Measurements from ENCODE around the gene CAMTA1. TPM values are rescaled to one million over a fixed set of nuclear protein-coding genes. Genes with fewer than 3 reads are reported as not detected.

CAMTA1 gene
- total and polyA plus RNA-seq, 9 of the 15 experiments (the other 6 are each of a cell fraction or from before 2014, with no cell fraction given) = 43.9 to 161 (median 65.9) TPM

GRCh38 chr1:7769673-7770412 is 984.6 kb downstream of the CAMTA1 start (continued):
- TF ChIP-seq MBD1 (CRISPR knock-in tag; IDR thresholded peaks at IDR 0.05) = 0 out of 2 replicates have a peak, but pooled peaks have one; percentile 3
- no peak for TF ChIP-seq NR2C2 (CRISPR knock-in tag; IDR thresholded peaks at IDR 0.05)
- TF ChIP-seq NR2C2 (tag; IDR thresholded peaks at IDR 0.05) = no peak
- peak; percentile 8; the same call in 1 of the 2 replicates for TF ChIP-seq RNF2 (IDR thresholded peaks at IDR 0.05)
- TF ChIP-seq NFIX (CRISPR knock-in tag; IDR thresholded peaks at IDR 0.05; ENCODE audit: low read depth) = no peak
- peak in 1 of 2 experiments; percentile 41; a peak in 1 of 4 replicates for TF ChIP-seq ARNT (IDR thresholded peaks at IDR 0.05)
- no peak for TF ChIP-seq HNRNPK (IDR thresholded peaks at IDR 0.05; ENCODE audit: low read depth, low read length, poor library complexity, severe bottlenecking)
- no peak for TF ChIP-seq BCLAF1 (IDR thresholded peaks at IDR 0.05; ENCODE audit: borderline replicate concordance in 1 of 2, control insufficient read depth in 1 of 2, low read depth in 2 of 2, low read length in 1 of 2)
- TF ChIP-seq KLF10 (CRISPR knock-in tag; IDR thresholded peaks at IDR 0.05) = no peak
- TF ChIP-seq NFRKB (IDR thresholded peaks at IDR 0.05; ENCODE audit: low read depth) = peak; percentile 51; the same call in 1 of the 2 replicates
- no peak for TF ChIP-seq BHLHE40 (IDR thresholded peaks at IDR 0.05; ENCODE audit: low read length)
- TF ChIP-seq, protein P1, sequence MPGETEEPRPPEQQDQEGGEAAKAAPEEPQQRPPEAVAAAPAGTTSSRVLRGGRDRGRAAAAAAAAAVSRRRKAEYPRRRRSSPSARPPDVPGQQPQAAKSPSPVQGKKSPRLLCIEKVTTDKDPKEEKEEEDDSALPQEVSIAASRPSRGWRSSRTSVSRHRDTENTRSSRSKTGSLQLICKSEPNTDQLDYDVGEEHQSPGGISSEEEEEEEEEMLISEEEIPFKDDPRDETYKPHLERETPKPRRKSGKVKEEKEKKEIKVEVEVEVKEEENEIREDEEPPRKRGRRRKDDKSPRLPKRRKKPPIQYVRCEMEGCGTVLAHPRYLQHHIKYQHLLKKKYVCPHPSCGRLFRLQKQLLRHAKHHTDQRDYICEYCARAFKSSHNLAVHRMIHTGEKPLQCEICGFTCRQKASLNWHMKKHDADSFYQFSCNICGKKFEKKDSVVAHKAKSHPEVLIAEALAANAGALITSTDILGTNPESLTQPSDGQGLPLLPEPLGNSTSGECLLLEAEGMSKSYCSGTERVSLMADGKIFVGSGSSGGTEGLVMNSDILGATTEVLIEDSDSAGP (CRISPR knock-in tag; IDR thresholded peaks at IDR 0.05) = no peak
- peak in 1 of 2 experiments; percentile 70; a peak in 2 of 4 replicates for TF ChIP-seq MLLT1 (IDR thresholded peaks at IDR 0.05)
- no peak for TF ChIP-seq ZNF551 (CRISPR knock-in tag; IDR thresholded peaks at IDR 0.05)
- no peak for TF ChIP-seq RBBP5 (IDR thresholded peaks at IDR 0.05; ENCODE audit: borderline replicate concordance, insufficient read depth, low read length, poor library complexity, severe bottlenecking)
- no peak for TF ChIP-seq ZNF707 (CRISPR knock-in tag; conservative IDR thresholded peaks at IDR 0.05)
